Measurements from ENCODE around the gene C2orf49.
A peak's percentile ranks its signal among the peaks of the same experiment; 100 is the strongest.

C2orf49 gene

DNA sequence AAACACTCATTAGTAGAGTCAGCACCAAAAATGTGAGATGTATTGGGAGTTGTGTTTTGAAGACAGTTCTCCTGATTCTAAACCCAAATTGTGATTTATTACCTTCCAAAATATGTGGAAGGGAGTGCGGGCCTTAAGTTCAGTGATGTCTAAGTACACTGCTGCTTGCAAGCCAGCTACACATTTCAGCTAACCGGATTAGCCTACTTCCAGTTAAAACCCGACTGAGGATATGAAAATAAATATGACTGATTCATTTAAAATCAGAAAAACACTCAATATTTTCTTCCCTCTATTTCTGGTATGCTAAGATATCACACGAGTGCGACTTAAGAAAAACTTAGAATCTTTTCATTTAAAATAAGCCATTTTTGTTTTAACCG, 60.6 kb downstream of the C2orf49 start:
- no peaks in the 10 kb centered on the region for H3K9me2 ChIP-seq (replicated peaks; ENCODE audit: insufficient read depth, low read length)
- peak overlapping the region; percentile 99; the same call in 1 of the 2 replicates for H3K4me2 ChIP-seq (ENCODE audit: low read depth, low read length)
- H2AFZ ChIP-seq (ENCODE audit: low read length), result no peak overlapping the region
- peaks cover 3% of the 10 kb centered on the region; the same call in 1 of the 2 replicates for H3K4me1 ChIP-seq (ENCODE audit: low read length)
- no peaks in the 10 kb centered on the region for H3K27me3 ChIP-seq (replicated peaks; ENCODE audit: insufficient read depth, low read length)
- H3F3A ChIP-seq (ENCODE audit: insufficient read depth, low read length), result no peaks in the 10 kb centered on the region
- TF ChIP-seq, protein P1, sequence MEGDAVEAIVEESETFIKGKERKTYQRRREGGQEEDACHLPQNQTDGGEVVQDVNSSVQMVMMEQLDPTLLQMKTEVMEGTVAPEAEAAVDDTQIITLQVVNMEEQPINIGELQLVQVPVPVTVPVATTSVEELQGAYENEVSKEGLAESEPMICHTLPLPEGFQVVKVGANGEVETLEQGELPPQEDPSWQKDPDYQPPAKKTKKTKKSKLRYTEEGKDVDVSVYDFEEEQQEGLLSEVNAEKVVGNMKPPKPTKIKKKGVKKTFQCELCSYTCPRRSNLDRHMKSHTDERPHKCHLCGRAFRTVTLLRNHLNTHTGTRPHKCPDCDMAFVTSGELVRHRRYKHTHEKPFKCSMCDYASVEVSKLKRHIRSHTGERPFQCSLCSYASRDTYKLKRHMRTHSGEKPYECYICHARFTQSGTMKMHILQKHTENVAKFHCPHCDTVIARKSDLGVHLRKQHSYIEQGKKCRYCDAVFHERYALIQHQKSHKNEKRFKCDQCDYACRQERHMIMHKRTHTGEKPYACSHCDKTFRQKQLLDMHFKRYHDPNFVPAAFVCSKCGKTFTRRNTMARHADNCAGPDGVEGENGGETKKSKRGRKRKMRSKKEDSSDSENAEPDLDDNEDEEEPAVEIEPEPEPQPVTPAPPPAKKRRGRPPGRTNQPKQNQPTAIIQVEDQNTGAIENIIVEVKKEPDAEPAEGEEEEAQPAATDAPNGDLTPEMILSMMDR (IDR thresholded peaks at IDR 0.05; ENCODE audit: low read length), result no peak
- no peak for TF ChIP-seq EZH2 (optimal IDR thresholded peaks at IDR 0.05; ENCODE audit: low read depth, low read length)
- no peak for TF ChIP-seq EZH2phosphoT487 (IDR thresholded peaks at IDR 0.05; ENCODE audit: low read length)
- H3K4me3 ChIP-seq (ENCODE audit: low read length), result no peak overlapping the region
- no peak overlapping the region for H3K9ac ChIP-seq (ENCODE audit: low read length)
- no peak overlapping the region for H3K27ac ChIP-seq (ENCODE audit: low read length)
- DNase-seq, result no peak
- no peaks in the 10 kb centered on the region for H3K9me3 ChIP-seq (replicated peaks; ENCODE audit: insufficient read depth, low read length)
- no peaks in the 10 kb centered on the region for H3K79me2 ChIP-seq (ENCODE audit: low read length)
- no peaks in the 10 kb centered on the region for H3K36me3 ChIP-seq (replicated peaks; ENCODE audit: insufficient read depth, low read length)
- H4K20me1 ChIP-seq (ENCODE audit: insufficient read depth, low read length), result no peaks in the 10 kb centered on the region

DNA sequence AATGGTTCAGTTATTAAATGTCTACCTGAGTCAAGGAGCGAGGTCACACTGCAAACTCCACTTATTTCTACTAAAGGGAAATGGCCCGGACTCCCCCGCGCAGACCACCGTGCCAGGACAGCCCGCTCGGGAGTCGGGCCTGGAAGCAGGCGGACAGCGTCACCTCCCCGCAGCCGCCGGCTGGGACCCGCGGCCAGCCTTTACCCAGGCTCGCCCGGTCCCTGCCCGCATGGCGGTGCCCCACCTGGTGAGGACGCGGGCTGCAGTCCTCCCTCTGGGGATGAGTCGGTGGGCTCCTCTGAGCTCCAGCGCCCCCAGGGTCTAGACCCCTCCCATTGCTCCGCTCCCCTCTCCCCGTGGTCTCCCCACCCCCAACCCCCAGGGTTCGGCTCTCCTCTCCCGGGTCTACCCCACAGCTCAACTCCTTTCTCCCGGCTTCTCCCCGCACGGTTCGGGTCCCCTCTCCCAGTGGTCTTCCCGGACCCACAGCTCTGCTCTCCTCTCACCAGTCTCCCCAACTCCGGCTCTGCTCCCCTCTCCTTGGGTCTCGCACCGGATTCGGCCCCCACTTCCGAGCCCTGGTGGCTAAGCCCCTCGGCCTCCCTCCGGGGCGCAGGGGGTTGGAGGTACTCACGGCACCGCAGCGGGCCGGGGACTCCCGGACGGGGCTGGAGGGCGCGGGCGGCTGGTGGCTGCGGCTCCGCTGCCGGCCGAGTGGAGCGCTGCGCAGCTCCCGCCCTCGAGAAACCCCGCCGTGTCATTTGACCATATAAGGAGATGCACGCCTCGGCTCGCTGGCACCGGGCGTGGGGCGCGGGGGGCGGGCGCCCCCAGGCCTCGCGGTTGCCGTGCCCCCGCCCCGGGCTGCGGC, 61.2 kb downstream of the C2orf49 start, which contains the start of gene FHL2:
Gene FHL2, minus strand, starts transcription at position 716 of the 871 bp plus-strand sequence. CDS start 12,535 bp downstream, outside the sequence.
- no peaks in the 10 kb centered on the region for H3F3A ChIP-seq (ENCODE audit: insufficient read depth, low read length)
- no peaks in the 10 kb centered on the region for H3K27me3 ChIP-seq (replicated peaks; ENCODE audit: insufficient read depth, low read length)
- no peaks in the 10 kb centered on the region for H3K9me2 ChIP-seq (replicated peaks; ENCODE audit: insufficient read depth, low read length)
- no peaks in the 10 kb centered on the region for H3K79me2 ChIP-seq (ENCODE audit: low read length)
- peak within 1 kb of the TSS; percentile 84 for H3K4me3 ChIP-seq (ENCODE audit: low read length)
- TF ChIP-seq, protein P1 (IDR thresholded peaks at IDR 0.05; ENCODE audit: low read length), result peak; percentile 44
- TF ChIP-seq EZH2phosphoT487 (IDR thresholded peaks at IDR 0.05; ENCODE audit: low read length), result no peak
- H3K36me3 ChIP-seq (replicated peaks; ENCODE audit: insufficient read depth, low read length), result no peaks in the 10 kb centered on the region
- peak within 1 kb of the TSS; percentile 99 for H3K4me2 ChIP-seq (ENCODE audit: low read depth, low read length)
- no peaks in the 10 kb centered on the region for H3K9me3 ChIP-seq (replicated peaks; ENCODE audit: insufficient read depth, low read length)
- peak within 1 kb of the TSS; percentile 72; the same call in 1 of the 2 replicates for H3K9ac ChIP-seq (ENCODE audit: low read length)
- DNase-seq, result peak; percentile 75
- H4K20me1 ChIP-seq (ENCODE audit: insufficient read depth, low read length), result no peaks in the 10 kb centered on the region
- H3K4me1 ChIP-seq (ENCODE audit: low read length), result peaks cover 3% of the 10 kb centered on the region; the same call in 1 of the 2 replicates
- H2AFZ ChIP-seq (ENCODE audit: low read length), result peak within 1 kb of the TSS; percentile 99
- no peak within 1 kb of the TSS for H3K27ac ChIP-seq (ENCODE audit: low read length)

Data from MM.1S (cell line).